ENCODE measurements around the gene IRF1. TPM values are rescaled to one million over a fixed set of nuclear protein-coding genes. Genes with fewer than 3 reads are reported as not detected.
A peak's percentile ranks its signal among the peaks of the same experiment; 100 is the strongest.

The IRF1 gene
- polyA plus RNA-seq, 3 donors = 125 to 363 (median 129) TPM

- intact Hi-C loops (cut with micrococcal nuclease) = loop anchor here (1.0 to 10.0 kb wide), 3 partner anchors 115 to 323 kb away; partner anchors contain the start of gene SOWAHA (in 1 of the 2)
- no peak overlapping the region for H3K4me3 ChIP-seq (replicated peaks in 1 of 3; ENCODE audit: low read depth in 2 of 3, low read length in 3 of 3)
- no peaks in the 10 kb centered on the region for H4K20me1 ChIP-seq (ENCODE audit: insufficient read depth, low read length)
- H3K27ac Mint-ChIP-seq = peak overlapping the region in 1 of 7 donors; percentile 81
- H3K27me3 ChIP-seq (ENCODE audit: control insufficient read depth in 2 of 2, insufficient read depth in 2 of 2, low read length in 2 of 2) = no peaks in the 10 kb centered on the region
- DNase-seq = no peak
- H3K4me1 ChIP-seq (ENCODE audit: control insufficient read depth in 1 of 2, insufficient read depth in 2 of 2, low read length in 2 of 2) = peaks cover 23 to 29% of the 10 kb centered on the region in 2 donors
- peaks cover 0 to 4% (median 0%) of the 10 kb centered on the region in 3 donors for H3K27me3 Mint-ChIP-seq (ENCODE audit: low read depth in 3 of 3)
- no peaks in the 10 kb centered on the region for H3K9me3 Mint-ChIP-seq
- H3K79me2 ChIP-seq (ENCODE audit: insufficient read depth, low read length) = no peaks in the 10 kb centered on the region
- no peak overlapping the region for H2AFZ ChIP-seq (ENCODE audit: insufficient read depth, low read depth, low read length, poor library complexity, severe bottlenecking)
- peaks cover 40% of the 10 kb centered on the region for H3K4me1 Mint-ChIP-seq
- no peak overlapping the region for H3K27ac ChIP-seq (ENCODE audit: low read depth in 1 of 2, low read length in 2 of 2)
- no peaks in the 10 kb centered on the region for H3K36me3 ChIP-seq (replicated peaks in 1 of 2; ENCODE audit: control insufficient read depth in 1 of 2, insufficient read depth in 2 of 2, low read length in 2 of 2)
- WGBS (ENCODE audit: insufficient coverage) = 67% methylated on average over 4 of the region's 4 CpGs
- no peak overlapping the region for H3K4me3 Mint-ChIP-seq
- H3K9me3 ChIP-seq (replicated peaks in 1 of 2; ENCODE audit: control insufficient read depth in 1 of 2, insufficient read depth in 1 of 2, low read length in 2 of 2) = no peaks in the 10 kb centered on the region
- no peak for TF ChIP-seq CTCF (IDR thresholded peaks at IDR 0.05)
- no peaks in the 10 kb centered on the region for H3K36me3 Mint-ChIP-seq
- no peak overlapping the region for H3K4me2 ChIP-seq (replicated peaks; ENCODE audit: extremely low read depth, low read length, poor library complexity, severe bottlenecking)
- H3K9ac ChIP-seq (ENCODE audit: insufficient read depth, low read length, poor library complexity, severe bottlenecking) = no peak overlapping the region
Observed at GRCh38 chr5:132501629-132501956, 11.0 kb upstream of the IRF1 start.

- H2AFZ ChIP-seq (ENCODE audit: insufficient read depth, low read depth, low read length, poor library complexity, severe bottlenecking) = peak overlapping the region; percentile 43
- H3K4me1 ChIP-seq (ENCODE audit: control insufficient read depth in 1 of 2, insufficient read depth in 2 of 2, low read length in 2 of 2) = peaks cover 23 to 34% of the 10 kb centered on the region in 2 donors
Observed at GRCh38 chr5:132500931-132501628, 10.5 kb upstream of the IRF1 start.

More at GRCh38 chr5:132500931-132501628, 10.5 kb upstream of the IRF1 start:
- H3K4me3 Mint-ChIP-seq = no peak overlapping the region
- DNase-seq = peak; percentile 64 to 86 (median 74)
- H3K36me3 Mint-ChIP-seq = no peaks in the 10 kb centered on the region
- no peaks in the 10 kb centered on the region for H3K79me2 ChIP-seq (ENCODE audit: insufficient read depth, low read length)
- no peaks in the 10 kb centered on the region for H3K9me3 ChIP-seq (replicated peaks in 1 of 2; ENCODE audit: control insufficient read depth in 1 of 2, insufficient read depth in 1 of 2, low read length in 2 of 2)
- H3K4me1 Mint-ChIP-seq = peaks cover 36% of the 10 kb centered on the region
- peaks cover 0 to 4% (median 0%) of the 10 kb centered on the region in 3 donors for H3K27me3 Mint-ChIP-seq (ENCODE audit: low read depth in 3 of 3)
- no peaks in the 10 kb centered on the region for H3K9me3 Mint-ChIP-seq
- intact Hi-C loops (cut with micrococcal nuclease) = loop anchor here (1.0 to 10.0 kb wide), 3 partner anchors 115 to 324 kb away; partner anchors contain the start of gene SOWAHA (in 1 of the 2)
- H3K27ac ChIP-seq (ENCODE audit: low read depth in 1 of 2, low read length in 2 of 2) = peak overlapping the region in 1 of 2 donors; percentile 45
- H3K4me2 ChIP-seq (replicated peaks; ENCODE audit: extremely low read depth, low read length, poor library complexity, severe bottlenecking) = peak overlapping the region; percentile 15
- H3K4me3 ChIP-seq (replicated peaks in 1 of 3; ENCODE audit: low read depth in 2 of 3, low read length in 3 of 3) = no peak overlapping the region
- H3K36me3 ChIP-seq (replicated peaks in 1 of 2; ENCODE audit: control insufficient read depth in 1 of 2, insufficient read depth in 2 of 2, low read length in 2 of 2) = no peaks in the 10 kb centered on the region
- no peaks in the 10 kb centered on the region for H4K20me1 ChIP-seq (ENCODE audit: insufficient read depth, low read length)
- H3K9ac ChIP-seq (ENCODE audit: insufficient read depth, low read length, poor library complexity, severe bottlenecking) = no peak overlapping the region
- peak; percentile 88 for TF ChIP-seq CTCF (IDR thresholded peaks at IDR 0.05)
- 14% methylated on average over 3 of the region's 6 CpGs for WGBS (ENCODE audit: insufficient coverage)
- H3K27ac Mint-ChIP-seq = peak overlapping the region in 5 of 7 donors; percentile 26 to 81 (median 50)
- no peaks in the 10 kb centered on the region for H3K27me3 ChIP-seq (ENCODE audit: control insufficient read depth in 2 of 2, insufficient read depth in 2 of 2, low read length in 2 of 2)
